ENCODE measurements around the gene MAN1A2.

GRCh38 chr1:117318011-117318410 lies 49.2 kb upstream of the MAN1A2 start:
- no peak for TF ChIP-seq CTCF (IDR thresholded peaks at IDR 0.05; ENCODE audit: low read depth, low read length, poor library complexity, severe bottlenecking)
- no peak for TF ChIP-seq EZH2phosphoT487 (IDR thresholded peaks at IDR 0.05; ENCODE audit: borderline replicate concordance, low read length)
